NCI-H345 (cell line): Measurements from ENCODE around the gene ZDHHC3.
"Not testable (repeated sequence)": the region's sequence is repeated elsewhere in the genome, so short reads cannot be mapped to it uniquely, and the experiment has no call there.

Experiments used
- DNase-seq: peaks from one replicate; lab custom pipeline; 2025; lab: John Stamatoyannopoulos, UW

Gene ZDHHC3

GRCh38 chr3:44963571-44964325 lies 12.2 kb downstream of the ZDHHC3 start:
- no peak for DNase-seq

DNA sequence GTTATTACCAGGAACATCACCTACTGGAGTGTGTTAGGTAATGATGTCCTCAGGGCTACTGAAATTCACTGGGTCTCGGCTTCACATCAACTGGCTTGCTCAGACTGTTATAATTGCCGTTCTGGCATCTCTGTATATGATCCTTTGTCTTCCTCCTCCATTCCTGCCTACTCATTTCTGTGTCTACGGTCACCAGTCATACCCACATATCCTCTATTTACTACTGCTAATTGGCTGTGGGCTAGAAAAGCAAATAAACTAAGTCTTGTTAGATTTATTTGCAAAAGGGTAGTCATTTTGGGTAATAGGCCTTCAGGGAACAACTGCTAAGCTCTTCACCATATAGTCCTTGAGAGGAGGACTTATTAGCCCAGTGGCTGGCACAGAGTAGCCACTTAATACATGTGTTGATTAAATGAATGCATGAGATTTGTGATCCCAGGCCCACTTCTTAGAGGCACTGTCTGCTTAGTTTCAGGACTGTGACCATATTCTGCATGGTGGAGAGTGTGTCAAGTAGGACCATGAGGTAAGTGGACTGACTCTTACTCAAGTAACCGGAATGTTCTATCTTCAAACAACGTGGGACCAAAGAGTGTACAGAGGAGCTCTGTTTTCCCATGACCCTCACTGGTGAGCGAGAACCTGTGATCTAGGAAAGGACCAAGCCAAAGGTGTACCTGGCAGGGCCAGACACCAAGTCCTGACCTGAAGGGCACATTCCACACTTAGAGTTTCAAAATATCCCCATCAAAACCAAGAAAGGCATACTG lies 13.2 kb downstream of the ZDHHC3 start:
- DNase-seq, result no peak

DNA sequence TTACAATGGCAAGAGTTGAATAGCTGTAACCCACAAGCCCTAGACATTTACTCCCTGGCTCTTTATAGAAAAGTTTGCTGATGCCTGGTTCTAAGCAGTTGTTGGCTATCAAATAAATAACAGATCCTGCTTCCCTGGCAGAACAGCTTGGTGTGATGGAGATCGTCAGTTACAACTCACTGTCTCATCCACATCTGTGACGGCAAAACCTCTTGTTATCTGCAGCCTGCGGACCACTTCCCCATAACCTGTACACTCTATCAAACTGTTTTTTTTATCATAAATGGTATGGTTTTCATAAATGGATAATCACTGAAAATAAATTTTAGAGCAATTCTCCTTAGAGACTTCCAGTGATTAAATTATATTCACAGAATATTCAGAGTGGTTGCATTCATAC lies 14.1 kb downstream of the ZDHHC3 start:
- no peak for DNase-seq

- no peak for DNase-seq
Observed at GRCh38 chr3:44960387-44961026, 15.5 kb downstream of the ZDHHC3 start.

GRCh38 chr3:44958386-44958785 lies 17.6 kb downstream of the ZDHHC3 start:
- no peak for DNase-seq

DNA sequence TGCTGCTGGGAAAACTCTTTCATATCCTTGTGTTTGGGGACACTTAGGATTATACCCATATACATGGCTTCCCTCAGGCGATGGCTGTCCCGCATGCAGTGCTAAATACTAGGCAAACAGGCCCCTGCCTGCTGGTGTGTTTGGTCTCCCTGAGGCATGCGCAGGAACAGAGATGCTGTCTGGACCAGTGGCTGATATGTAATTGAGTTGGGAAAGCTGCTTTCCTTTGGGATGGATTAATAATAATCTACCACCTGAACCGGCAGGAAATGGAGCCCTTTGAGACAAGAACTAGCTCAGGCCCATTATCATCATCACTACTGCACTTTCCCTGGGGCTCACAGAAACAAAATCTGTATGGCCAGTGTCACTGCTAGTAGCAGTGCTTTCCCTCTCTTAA lies 18.0 kb downstream of the ZDHHC3 start:
- DNase-seq, result no peak

DNA sequence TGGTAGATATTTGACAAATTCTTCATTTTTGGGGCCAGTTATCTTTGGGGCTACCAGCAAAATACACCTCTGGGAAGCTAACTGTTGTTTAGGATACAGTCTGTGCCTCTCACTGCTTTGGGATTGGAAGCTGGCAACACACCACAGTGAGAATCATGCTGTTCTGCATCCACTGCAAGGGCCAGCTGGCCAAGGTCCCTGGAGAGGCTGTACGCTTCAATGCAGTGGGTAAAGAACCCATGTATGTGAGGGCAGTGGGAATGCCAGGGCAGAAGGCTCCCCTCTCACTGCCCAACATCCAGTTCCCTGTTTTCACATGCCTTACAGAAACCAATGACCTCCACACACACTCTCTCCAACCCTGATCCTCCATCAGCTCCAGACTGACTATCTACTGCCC lies 20.1 kb downstream of the ZDHHC3 start:
- DNase-seq, result no peak

DNA sequence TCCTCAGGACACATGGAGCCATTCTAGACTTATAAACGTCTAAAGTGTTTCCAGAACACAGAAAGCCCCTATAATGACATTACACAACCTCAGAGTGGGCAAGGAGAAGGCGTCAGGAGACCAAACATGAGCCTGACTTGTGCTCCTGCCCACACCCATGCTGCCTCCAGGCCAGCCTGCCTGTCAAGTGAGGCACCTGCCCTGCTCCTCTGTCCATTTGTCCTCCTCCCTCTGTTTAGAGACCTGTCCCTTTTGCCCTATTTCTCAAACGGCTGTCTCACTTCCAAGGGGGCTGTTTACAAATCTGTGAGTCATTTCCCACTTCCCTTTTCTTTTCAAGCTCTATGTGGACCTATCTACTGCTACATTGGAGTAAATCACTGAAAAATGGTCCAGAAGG lies 21.0 kb downstream of the ZDHHC3 start:
- DNase-seq, result no peak

- no peak for DNase-seq
Observed at GRCh38 chr3:44954304-44954703, 21.7 kb downstream of the ZDHHC3 start.

GRCh38 chr3:44952689-44953088 lies 23.3 kb downstream of the ZDHHC3 start:
- no peak for DNase-seq

GRCh38 chr3:44950275-44950734 lies 25.7 kb downstream of the ZDHHC3 start:
- no peak for DNase-seq

GRCh38 chr3:44949770-44950169 lies 26.2 kb downstream of the ZDHHC3 start:
- DNase-seq, result not testable (repeated sequence)

- DNase-seq, result no peak
Observed at GRCh38 chr3:44948239-44948638, 27.7 kb downstream of the ZDHHC3 start.

- no peak for DNase-seq
Observed at GRCh38 chr3:44942202-44942921, 33.6 kb downstream of the ZDHHC3 start.

GRCh38 chr3:44939581-44940036 lies 36.4 kb downstream of the ZDHHC3 start:
- no peak for DNase-seq

DNA sequence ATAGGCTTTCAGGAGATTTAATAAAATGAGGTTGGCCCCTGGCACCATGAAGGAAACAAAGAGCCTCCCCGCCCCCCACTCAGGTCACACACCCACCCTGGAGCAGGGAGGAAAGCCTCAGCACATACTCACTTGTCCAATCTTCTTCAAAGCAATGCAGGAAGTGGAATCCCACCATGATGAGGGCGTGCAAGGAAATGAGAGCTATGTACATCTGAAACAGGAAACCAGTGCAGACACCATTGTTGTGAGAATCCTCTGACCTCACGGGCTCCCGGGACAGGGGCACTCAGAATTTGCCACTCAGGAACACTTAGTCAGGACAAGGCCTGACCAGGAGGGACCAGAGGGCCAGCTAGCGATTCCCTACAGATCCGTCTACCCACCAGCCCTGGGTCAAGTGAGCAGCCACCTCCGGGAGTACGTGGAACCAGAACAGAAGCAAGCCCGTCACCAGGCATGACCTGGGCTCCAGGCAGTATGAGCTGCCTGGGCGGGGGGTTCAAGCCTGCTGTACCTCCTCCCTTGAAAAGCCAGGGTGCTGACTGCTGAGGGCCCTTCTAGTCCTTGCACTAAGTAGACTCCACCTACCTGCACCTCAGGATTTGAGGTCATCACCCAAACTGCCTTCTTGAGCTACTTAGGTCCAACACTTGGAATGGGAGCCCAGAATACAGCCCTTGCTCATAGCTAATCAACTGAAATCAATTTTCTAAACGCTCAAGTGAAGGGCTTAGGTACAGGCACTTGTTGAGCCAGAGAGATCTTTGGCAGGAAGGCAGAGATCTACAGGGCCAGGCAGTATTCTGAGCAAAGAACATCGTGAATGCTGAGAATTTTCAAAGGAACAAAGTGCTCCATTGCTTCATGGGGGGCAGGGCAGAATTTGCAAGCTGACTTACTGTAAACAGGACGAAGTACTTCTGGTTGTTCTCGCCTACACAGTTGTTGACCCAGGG lies 42.7 kb downstream of the ZDHHC3 start:
- DNase-seq, result no peak

DNA sequence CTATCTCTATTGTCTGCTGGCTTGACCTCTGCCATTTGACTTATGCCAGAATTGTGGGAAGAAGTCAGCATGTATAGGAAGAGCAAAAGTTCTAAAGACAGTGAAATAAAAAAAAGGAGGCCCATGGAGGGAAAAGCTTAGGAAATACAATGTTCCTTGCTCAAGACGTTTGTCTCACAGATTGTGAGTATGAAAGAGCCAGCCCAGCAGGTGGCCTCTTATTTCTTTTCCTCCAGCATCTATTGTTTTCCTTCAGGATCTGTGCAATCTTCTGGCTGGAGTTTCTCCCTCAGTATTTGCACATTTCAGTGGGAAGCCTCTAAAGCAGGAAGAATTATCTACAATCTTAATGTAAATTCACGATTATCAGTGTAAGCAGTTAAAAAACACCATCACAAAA lies 43.7 kb downstream of the ZDHHC3 start:
- DNase-seq, result no peak

DNA sequence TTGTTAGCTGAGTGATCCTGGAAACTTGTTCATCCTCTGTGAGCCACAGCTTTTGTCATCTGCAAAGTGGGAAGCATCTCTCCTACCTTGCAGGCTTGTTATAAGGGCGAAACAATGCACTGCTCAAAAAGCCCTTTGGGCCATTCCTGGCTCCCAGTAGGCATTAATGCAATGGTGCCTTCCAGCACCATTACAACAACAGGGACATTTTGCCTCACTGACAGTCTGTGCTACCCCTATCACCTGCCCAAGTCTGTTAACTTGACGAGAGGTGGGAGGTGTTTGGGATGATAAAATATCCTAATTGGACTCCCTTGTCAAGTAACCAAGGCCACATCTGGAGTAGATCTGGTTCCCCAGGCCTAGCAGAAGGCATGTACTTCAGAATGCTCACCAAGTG lies 44.2 kb downstream of the ZDHHC3 start:
- no peak for DNase-seq

- DNase-seq, result no peak
Observed at GRCh38 chr3:44930911-44931310, 45.1 kb downstream of the ZDHHC3 start.

- DNase-seq, result no peak
Observed at GRCh38 chr3:44929782-44930181, 46.2 kb downstream of the ZDHHC3 start.

DNA sequence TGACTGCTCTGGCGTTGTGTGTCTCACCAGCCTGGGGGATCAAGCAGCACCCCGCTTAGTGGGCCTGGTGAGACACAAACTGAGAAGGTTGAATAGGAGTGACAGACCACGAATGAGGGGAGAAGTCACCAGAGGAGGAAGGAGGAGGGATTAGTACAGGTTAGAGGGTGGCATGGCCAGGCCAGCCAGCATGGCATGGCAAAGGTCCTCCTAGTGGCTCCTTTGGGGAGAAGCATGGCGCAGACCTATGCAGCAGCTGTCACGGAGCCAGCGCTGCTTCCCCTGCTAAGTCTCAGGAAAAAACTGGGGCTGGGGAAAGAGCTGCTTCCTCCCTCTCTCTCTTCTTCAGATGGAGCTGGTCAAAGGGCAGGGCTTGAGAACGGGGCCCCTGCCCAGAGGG lies 48.6 kb downstream of the ZDHHC3 start:
- DNase-seq, result no peak
